ENCODE data around the gene TMEM108.

TMEM108 gene

DNA sequence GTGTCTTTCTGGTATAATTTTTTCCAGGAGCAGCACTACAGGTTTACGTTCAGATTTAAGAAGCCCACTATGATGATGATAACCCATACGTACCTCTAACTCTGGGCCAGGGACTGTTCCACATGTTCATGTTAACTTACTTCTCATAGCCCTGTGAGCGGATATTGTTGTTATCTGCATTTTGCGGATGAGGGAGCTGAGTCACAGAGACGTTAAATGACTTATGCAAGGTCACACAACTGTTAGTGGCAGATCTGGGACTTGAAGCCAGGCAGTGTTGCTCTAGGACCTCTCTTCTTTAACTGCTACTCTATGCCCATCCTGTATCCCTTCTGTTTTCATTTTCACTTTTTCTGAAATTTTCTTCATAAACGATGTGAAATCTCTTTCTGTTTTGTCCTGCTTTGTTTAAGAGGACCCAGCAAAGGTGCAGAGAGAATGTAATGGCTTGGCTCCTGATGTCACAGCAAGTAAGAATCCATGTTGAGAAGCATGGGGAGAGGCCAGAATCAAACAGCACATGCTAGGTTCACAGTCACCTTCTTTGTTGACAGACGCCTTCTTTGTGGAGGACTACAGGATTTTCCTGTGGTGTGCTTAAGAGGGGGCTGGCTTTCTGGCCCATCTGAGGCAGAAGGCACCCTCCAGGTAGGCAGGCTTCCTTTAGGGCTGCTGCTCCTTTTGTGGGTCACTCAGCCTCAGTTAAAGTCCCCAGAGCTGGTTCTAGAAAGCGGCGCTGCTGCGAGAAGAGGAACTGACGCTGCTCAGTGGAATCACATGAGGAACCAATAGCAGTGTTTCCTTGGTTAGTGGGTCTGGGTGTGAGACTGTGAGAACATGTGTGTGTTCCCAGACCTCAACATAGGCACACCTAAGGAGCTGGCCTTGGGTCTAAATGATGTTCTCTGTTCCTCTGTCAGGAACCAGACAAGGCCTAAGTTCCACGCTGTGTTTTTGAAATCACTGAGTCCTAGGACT, 121.6 kb downstream of the TMEM108 start (continued):
- TF ChIP-seq AEBP2 (tag by site-specific recombination; IDR thresholded peaks at IDR 0.05; ENCODE audit: borderline replicate concordance) (no peak), ZFP37 (tag by site-specific recombination; IDR thresholded peaks at IDR 0.05) (no peak), ZNF530 (tag by site-specific recombination; IDR thresholded peaks at IDR 0.05; ENCODE audit: low read depth) (no peak), ZNF426 (tag by site-specific recombination; IDR thresholded peaks at IDR 0.05) (no peak), KLF8 (tag by site-specific recombination; IDR thresholded peaks at IDR 0.05) (no peak)

GRCh38 chr3:133161656-133162055, 123.5 kb downstream of the TMEM108 start:
- no peak overlapping the region for H3K4me3 ChIP-seq (ENCODE audit: low read depth, low read length)
- H3K36me3 ChIP-seq (ENCODE audit: control insufficient read depth in 2 of 2, insufficient read depth in 1 of 2, low read length in 2 of 2): no peaks in the 10 kb centered on the region
- ChIA-PET CTCF (no interaction called here), POLR2A (no interaction called here)
- H3K9me3 ChIP-seq (ENCODE audit: control insufficient read depth, insufficient read depth, low read depth, low read length): no peaks in the 10 kb centered on the region
- TF ChIP-seq SALL2 (tag by site-specific recombination; IDR thresholded peaks at IDR 0.05; ENCODE audit: borderline replicate concordance): no peak
- TF ChIP-seq GLI2 (tag by site-specific recombination; IDR thresholded peaks at IDR 0.05; ENCODE audit: borderline replicate concordance, low read depth): no peak
- TF ChIP-seq ZSCAN4 (tag by site-specific recombination; IDR thresholded peaks at IDR 0.05): no peak
- no peak for TF ChIP-seq ZNF768 (tag by site-specific recombination; IDR thresholded peaks at IDR 0.05)
- no peak for TF ChIP-seq CTCF (tag by site-specific recombination; IDR thresholded peaks at IDR 0.05)
- no peak for TF ChIP-seq ZIC2 (tag by site-specific recombination; IDR thresholded peaks at IDR 0.05)
- TF ChIP-seq ZNF548 (tag by site-specific recombination; IDR thresholded peaks at IDR 0.05): no peak
- no peak for TF ChIP-seq ZNF366 (tag by site-specific recombination; conservative IDR thresholded peaks at IDR 0.05)
- no peak for TF ChIP-seq ZFP37 (tag by site-specific recombination; IDR thresholded peaks at IDR 0.05)
- TF ChIP-seq KLF1 (tag by site-specific recombination; IDR thresholded peaks at IDR 0.05): no peak
- H3K4me1 ChIP-seq (ENCODE audit: control insufficient read depth, insufficient read depth, low read length): no peaks in the 10 kb centered on the region
- no peak overlapping the region for H3K27ac ChIP-seq (ENCODE audit: extremely low read depth, low read depth, low read length)

DNA sequence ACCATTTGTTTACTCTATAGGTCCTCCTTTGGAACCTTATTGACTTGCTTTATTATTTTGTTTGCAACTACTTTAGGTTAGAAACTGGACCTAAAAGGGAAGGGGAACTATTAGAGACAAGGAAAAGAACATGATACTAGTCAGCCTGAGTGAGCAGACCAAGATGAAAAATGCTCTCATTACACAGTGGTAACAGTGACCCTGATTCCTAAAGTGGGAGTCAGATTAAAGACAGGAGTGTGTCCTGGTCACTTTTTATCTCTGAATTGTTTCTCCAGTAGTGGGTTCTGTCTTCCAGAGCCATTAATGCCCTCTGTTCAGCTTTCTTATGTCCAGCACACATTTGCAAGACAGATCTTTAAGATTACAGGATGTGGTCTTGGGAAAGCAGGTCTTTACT, 124.1 kb downstream of the TMEM108 start:
- TF ChIP-seq ZNF292 (tag by site-specific recombination; IDR thresholded peaks at IDR 0.05; ENCODE audit: borderline replicate concordance, low read depth) (no peak), ZNF274 (IDR thresholded peaks at IDR 0.05; ENCODE audit: low read length) (no peak), ZNF274 (tag by site-specific recombination; IDR thresholded peaks at IDR 0.05; ENCODE audit: borderline replicate concordance) (no peak), ZNF121 (tag by site-specific recombination; IDR thresholded peaks at IDR 0.05) (no peak), ZNF354C (tag by site-specific recombination; IDR thresholded peaks at IDR 0.05; ENCODE audit: borderline replicate concordance, low read depth) (no peak), ZNF426 (tag by site-specific recombination; IDR thresholded peaks at IDR 0.05) (no peak), ZNF707 (tag by site-specific recombination; IDR thresholded peaks at IDR 0.05) (no peak), OVOL3 (tag by site-specific recombination; IDR thresholded peaks at IDR 0.05) (no peak), KLF8 (tag by site-specific recombination; IDR thresholded peaks at IDR 0.05) (no peak), ZSCAN4 (tag by site-specific recombination; IDR thresholded peaks at IDR 0.05) (no peak)
- TF ChIP-seq, protein P1, sequence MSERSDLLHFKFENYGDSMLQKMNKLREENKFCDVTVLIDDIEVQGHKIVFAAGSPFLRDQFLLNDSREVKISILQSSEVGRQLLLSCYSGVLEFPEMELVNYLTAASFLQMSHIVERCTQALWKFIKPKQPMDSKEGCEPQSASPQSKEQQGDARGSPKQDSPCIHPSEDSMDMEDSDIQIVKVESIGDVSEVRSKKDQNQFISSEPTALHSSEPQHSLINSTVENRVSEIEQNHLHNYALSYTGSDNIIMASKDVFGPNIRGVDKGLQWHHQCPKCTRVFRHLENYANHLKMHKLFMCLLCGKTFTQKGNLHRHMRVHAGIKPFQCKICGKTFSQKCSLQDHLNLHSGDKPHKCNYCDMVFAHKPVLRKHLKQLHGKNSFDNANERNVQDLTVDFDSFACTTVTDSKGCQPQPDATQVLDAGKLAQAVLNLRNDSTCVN (tag by site-specific recombination; optimal IDR thresholded peaks at IDR 0.05): no peak
- TF ChIP-seq, protein P2, sequence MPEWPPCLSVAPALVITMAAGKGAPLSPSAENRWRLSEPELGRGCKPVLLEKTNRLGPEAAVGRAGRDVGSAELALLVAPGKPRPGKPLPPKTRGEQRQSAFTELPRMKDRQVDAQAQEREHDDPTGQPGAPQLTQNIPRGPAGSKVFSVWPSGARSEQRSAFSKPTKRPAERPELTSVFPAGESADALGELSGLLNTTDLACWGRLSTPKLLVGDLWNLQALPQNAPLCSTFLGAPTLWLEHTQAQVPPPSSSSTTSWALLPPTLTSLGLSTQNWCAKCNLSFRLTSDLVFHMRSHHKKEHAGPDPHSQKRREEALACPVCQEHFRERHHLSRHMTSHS (tag by site-specific recombination; IDR thresholded peaks at IDR 0.05): no peak
- ChIA-PET CTCF (no interaction called here), POLR2A (no interaction called here)
- Histone ChIP-seq H3K4me1 (ENCODE audit: control insufficient read depth, insufficient read depth, low read length) (no peaks in the 10 kb centered on the region), H3K4me3 (ENCODE audit: low read depth, low read length) (no peak overlapping the region), H3K36me3 (ENCODE audit: control insufficient read depth in 2 of 2, insufficient read depth in 1 of 2, low read length in 2 of 2) (no peaks in the 10 kb centered on the region), H3K27ac (ENCODE audit: extremely low read depth, low read depth, low read length) (no peak overlapping the region), H3K9me3 (ENCODE audit: control insufficient read depth, insufficient read depth, low read depth, low read length) (no peaks in the 10 kb centered on the region)

Measured in HEK293 (cell line).